NCI-H187 (cell line): ENCODE results near the gene SLC25A19.
"Not testable (repeated sequence)": the region's sequence is repeated elsewhere in the genome, so short reads cannot be mapped to it uniquely, and the experiment has no call there.

Source experiments
- DNase-seq, 2 experiments: peaks; one replicate each; lab custom pipeline; 2025; lab: John Stamatoyannopoulos, UW

Gene SLC25A19

GRCh38 chr17:75301502-75302206, 12.4 kb upstream of the SLC25A19 start:
- DNase-seq, result no peak

GRCh38 chr17:75301049-75301448, 11.8 kb upstream of the SLC25A19 start:
- DNase-seq, result no peak

- no peak for DNase-seq
Measured at GRCh38 chr17:75300280-75300679, 11.0 kb upstream of the SLC25A19 start.

- DNase-seq, result no peak
Measured at GRCh38 chr17:75295201-75296158, 6.2 kb upstream of the SLC25A19 start.

- DNase-seq, result not testable (repeated sequence)
Measured at GRCh38 chr17:75292810-75293448, 3.7 kb upstream of the SLC25A19 start.

- no peak for DNase-seq
Measured at GRCh38 chr17:75289832-75290337, 652 bp upstream of the SLC25A19 start.

- DNase-seq, result peak; percentile 50 to 89
Measured at GRCh38 chr17:75288770-75289114, 491 bp downstream of the SLC25A19 start.

GRCh38 chr17:75288359-75288758, 874 bp downstream of the SLC25A19 start:
- no peak for DNase-seq

- no peak for DNase-seq
Measured at GRCh38 chr17:75287221-75287620, 2.0 kb downstream of the SLC25A19 start.

GRCh38 chr17:75285123-75285522, 4.1 kb downstream of the SLC25A19 start:
- no peak for DNase-seq

GRCh38 chr17:75280189-75280588, 9.0 kb downstream of the SLC25A19 start:
- DNase-seq, result not testable (repeated sequence)

- DNase-seq, result no peak
Measured at GRCh38 chr17:75277664-75278071, 11.6 kb downstream of the SLC25A19 start.

GRCh38 chr17:75273977-75274708, 15.1 kb downstream of the SLC25A19 start:
- no peak for DNase-seq

- no peak for DNase-seq
Measured at GRCh38 chr17:75272848-75273184, 16.4 kb downstream of the SLC25A19 start.

- DNase-seq, result no peak
Measured at GRCh38 chr17:75271955-75272847, 17.0 kb downstream of the SLC25A19 start.

GRCh38 chr17:75271233-75271954, 17.8 kb downstream of the SLC25A19 start:
- peak in 1 of 2 experiments; percentile 55 for DNase-seq

GRCh38 chr17:75270966-75271232, 18.3 kb downstream of the SLC25A19 start, which contains the start of gene MIF4GD:
MIF4GD (minus strand) TSS chr17:75271231; CDS start chr17:75270195, 1,036 bp downstream.
- peak in 1 of 2 experiments; percentile 30 for DNase-seq

GRCh38 chr17:75270218-75270965, 18.8 kb downstream of the SLC25A19 start:
- peak in 1 of 2 experiments; percentile 29 for DNase-seq

- DNase-seq, result no peak
Measured at GRCh38 chr17:75269844-75270217, 19.4 kb downstream of the SLC25A19 start.
